ENCODE measurements around the gene SLC6A8. TPM values are rescaled to one million over a fixed set of nuclear protein-coding genes. Genes with fewer than 3 reads are reported as not detected.
A peak's percentile ranks its signal among the peaks of the same experiment; 100 is the strongest.

Gene SLC6A8
- total and polyA plus RNA-seq, 4 experiments from 2014 or later, result 0.11 to 1.4 (median 0.53) TPM

- H3K4me3 Mint-ChIP-seq, result no peak overlapping the region
- Histone ChIP-seq H3K36me3 (ENCODE audit: insufficient read depth, low read length) (no peaks in the 10 kb centered on the region), H3K4me1 (ENCODE audit: insufficient read depth, low read length) (peaks cover 5% of the 10 kb centered on the region), H3K27me3 (ENCODE audit: insufficient read depth, low read length) (no peaks in the 10 kb centered on the region), H3K4me3 (ENCODE audit: low read length in 2 of 2) (no peak overlapping the region), H3K9me3 (ENCODE audit: control insufficient read depth in 1 of 2, low read length in 2 of 2) (no peaks in the 10 kb centered on the region), H3K27ac (ENCODE audit: low read depth, low read length) (no peak overlapping the region)
- DNase-seq, result peak in 4 of 5 donors; percentile 29 to 56 (median 34)
- H3K36me3 Mint-ChIP-seq, result peaks cover 7 to 24% of the 10 kb centered on the region in 2 donors
- POLR2A ChIA-PET (ENCODE audit: partially characterized antibody), result no interaction called here
- H3K27me3 Mint-ChIP-seq, result no peaks in the 10 kb centered on the region
- H3K4me1 Mint-ChIP-seq, result peaks cover 2 to 9% (median 7%) of the 10 kb centered on the region in 4 donors
- CTCF ChIA-PET (ENCODE audit: partially characterized antibody), result interaction anchor here (1.4 to 1.7 kb wide), 2 partner anchors 8 to 22 kb away, joined by 3 to 5 read pairs; no protein-coding TSS in a partner anchor
- intact Hi-C loops (cut with micrococcal nuclease), result no loop called here
- H3K9me3 Mint-ChIP-seq, result no peaks in the 10 kb centered on the region
- H3K27ac Mint-ChIP-seq, result peak overlapping the region in 2 of 7 donors; percentile 10 to 13
Measured at GRCh38 chrX:153708415-153708814, 20.7 kb downstream of the SLC6A8 start.

GRCh38 chrX:153709726-153710674, 22.3 kb downstream of the SLC6A8 start:
- Histone ChIP-seq H3K27ac (ENCODE audit: low read depth, low read length) (no peak overlapping the region), H3K36me3 (ENCODE audit: insufficient read depth, low read length) (peaks cover 10% of the 10 kb centered on the region), H3K27me3 (ENCODE audit: insufficient read depth, low read length) (no peaks in the 10 kb centered on the region), H3K4me1 (ENCODE audit: insufficient read depth, low read length) (peaks cover 5% of the 10 kb centered on the region), H3K9me3 (ENCODE audit: control insufficient read depth in 1 of 2, low read length in 2 of 2) (no peaks in the 10 kb centered on the region), H3K4me3 (ENCODE audit: low read length in 2 of 2) (no peak overlapping the region)
- Mint-ChIP-seq H3K4me3 (no peak overlapping the region), H3K9me3 (no peaks in the 10 kb centered on the region), H3K4me1 (peaks cover 6 to 12% (median 7%) of the 10 kb centered on the region in 4 donors), H3K27ac (peak overlapping the region in 1 of 7 donors; percentile 17), H3K36me3 (peaks cover 16 to 23% of the 10 kb centered on the region in 2 donors), H3K27me3 (no peaks in the 10 kb centered on the region)
- ChIA-PET POLR2A (ENCODE audit: partially characterized antibody) (no interaction called here), CTCF (ENCODE audit: partially characterized antibody) (no interaction called here)
- intact Hi-C loops (cut with micrococcal nuclease), result no loop called here
- no peak for DNase-seq

GRCh38 chrX:153714256-153714655, 26.5 kb downstream of the SLC6A8 start:
- H3K9me3 Mint-ChIP-seq, result no peaks in the 10 kb centered on the region
- no peaks in the 10 kb centered on the region for H3K27me3 ChIP-seq (ENCODE audit: insufficient read depth, low read length)
- DNase-seq, result no peak
- H3K36me3 ChIP-seq (ENCODE audit: insufficient read depth, low read length), result peaks cover 24% of the 10 kb centered on the region
- H3K27ac Mint-ChIP-seq, result peak overlapping the region in 1 of 7 donors; percentile 3
- H3K27me3 Mint-ChIP-seq, result no peaks in the 10 kb centered on the region
- peaks cover 5 to 14% (median 9%) of the 10 kb centered on the region in 4 donors for H3K4me1 Mint-ChIP-seq
- H3K4me3 Mint-ChIP-seq, result no peak overlapping the region
- POLR2A ChIA-PET (ENCODE audit: partially characterized antibody), result interaction anchor here (1.1 kb wide), 1 partner anchor 9 kb away, joined by 3 read pairs; no protein-coding TSS in a partner anchor
- H3K27ac ChIP-seq (ENCODE audit: low read depth, low read length), result no peak overlapping the region
- no peaks in the 10 kb centered on the region for H3K4me1 ChIP-seq (ENCODE audit: insufficient read depth, low read length)
- H3K36me3 Mint-ChIP-seq, result peaks cover 18 to 39% of the 10 kb centered on the region in 2 donors
- H3K4me3 ChIP-seq (ENCODE audit: low read length in 2 of 2), result no peak overlapping the region
- CTCF ChIA-PET (ENCODE audit: partially characterized antibody), result interaction anchor here (0.7 to 0.9 kb wide), 2 partner anchors 47 to 123 kb away, joined by 3 to 5 read pairs; no protein-coding TSS in a partner anchor
- intact Hi-C loops (cut with micrococcal nuclease), result no loop called here
- H3K9me3 ChIP-seq (ENCODE audit: control insufficient read depth in 1 of 2, low read length in 2 of 2), result no peaks in the 10 kb centered on the region

- Histone ChIP-seq H3K27ac (ENCODE audit: low read depth, low read length) (no peak overlapping the region), H3K4me1 (ENCODE audit: insufficient read depth, low read length) (peaks cover 8% of the 10 kb centered on the region), H3K4me3 (ENCODE audit: low read length in 2 of 2) (no peak overlapping the region), H3K27me3 (ENCODE audit: insufficient read depth, low read length) (no peaks in the 10 kb centered on the region), H3K9me3 (ENCODE audit: control insufficient read depth in 1 of 2, low read length in 2 of 2) (no peaks in the 10 kb centered on the region), H3K36me3 (ENCODE audit: insufficient read depth, low read length) (peaks cover 38% of the 10 kb centered on the region)
- Mint-ChIP-seq H3K27ac (no peak overlapping the region), H3K4me1 (peaks cover 12 to 28% (median 14%) of the 10 kb centered on the region in 4 donors), H3K27me3 (no peaks in the 10 kb centered on the region), H3K36me3 (peaks cover 25 to 41% of the 10 kb centered on the region in 2 donors), H3K9me3 (no peaks in the 10 kb centered on the region), H3K4me3 (no peak overlapping the region)
- intact Hi-C loops (cut with micrococcal nuclease), result no loop called here
- POLR2A ChIA-PET (ENCODE audit: partially characterized antibody), result no interaction called here
- CTCF ChIA-PET (ENCODE audit: partially characterized antibody), result no interaction called here
- no peak for DNase-seq
Measured at GRCh38 chrX:153717445-153717844, 29.7 kb downstream of the SLC6A8 start.

- no peak overlapping the region for H3K27ac Mint-ChIP-seq
- H3K36me3 Mint-ChIP-seq, result peaks cover 17 to 35% of the 10 kb centered on the region in 2 donors
- H3K9me3 Mint-ChIP-seq, result no peaks in the 10 kb centered on the region
- no peak for DNase-seq
- Histone ChIP-seq H3K4me1 (ENCODE audit: insufficient read depth, low read length) (peaks cover 14% of the 10 kb centered on the region), H3K27ac (ENCODE audit: low read depth, low read length) (no peak overlapping the region), H3K9me3 (ENCODE audit: control insufficient read depth in 1 of 2, low read length in 2 of 2) (no peaks in the 10 kb centered on the region), H3K36me3 (ENCODE audit: insufficient read depth, low read length) (peaks cover 35% of the 10 kb centered on the region), H3K27me3 (ENCODE audit: insufficient read depth, low read length) (no peaks in the 10 kb centered on the region), H3K4me3 (ENCODE audit: low read length in 2 of 2) (no peak overlapping the region)
- intact Hi-C loops (cut with micrococcal nuclease), result no loop called here
- H3K4me1 Mint-ChIP-seq, result peaks cover 11 to 35% (median 17%) of the 10 kb centered on the region in 4 donors
- H3K27me3 Mint-ChIP-seq, result no peaks in the 10 kb centered on the region
- no peak overlapping the region for H3K4me3 Mint-ChIP-seq
- ChIA-PET CTCF (ENCODE audit: partially characterized antibody) (no interaction called here), POLR2A (ENCODE audit: partially characterized antibody) (no interaction called here)
Measured at GRCh38 chrX:153719238-153719637, 31.5 kb downstream of the SLC6A8 start.

GRCh38 chrX:153719701-153720100, 32.0 kb downstream of the SLC6A8 start:
- Mint-ChIP-seq H3K4me3 (peak overlapping the region in 1 of 8 donors; percentile 46), H3K27me3 (no peaks in the 10 kb centered on the region), H3K27ac (peak overlapping the region in 2 of 7 donors; percentile 2 to 43), H3K36me3 (peaks cover 15 to 35% of the 10 kb centered on the region in 2 donors), H3K9me3 (no peaks in the 10 kb centered on the region), H3K4me1 (peaks cover 11 to 35% (median 17%) of the 10 kb centered on the region in 4 donors)
- Histone ChIP-seq H3K27ac (ENCODE audit: low read depth, low read length) (no peak overlapping the region), H3K4me1 (ENCODE audit: insufficient read depth, low read length) (peaks cover 14% of the 10 kb centered on the region), H3K4me3 (ENCODE audit: low read length in 2 of 2) (no peak overlapping the region), H3K9me3 (ENCODE audit: control insufficient read depth in 1 of 2, low read length in 2 of 2) (no peaks in the 10 kb centered on the region), H3K27me3 (ENCODE audit: insufficient read depth, low read length) (no peaks in the 10 kb centered on the region), H3K36me3 (ENCODE audit: insufficient read depth, low read length) (peaks cover 30% of the 10 kb centered on the region)
- DNase-seq, result no peak
- POLR2A ChIA-PET (ENCODE audit: partially characterized antibody), result no interaction called here
- CTCF ChIA-PET (ENCODE audit: partially characterized antibody), result no interaction called here
- intact Hi-C loops (cut with micrococcal nuclease), result loop anchor here (5.0 to 10.0 kb wide), 2 partner anchors 32 to 105 kb away; partner anchors contain the start of gene SLC6A8

GRCh38 chrX:153722704-153723350, 35.1 kb downstream of the SLC6A8 start:
- CTCF ChIA-PET (ENCODE audit: partially characterized antibody), result no interaction called here
- peaks cover 15 to 44% (median 24%) of the 10 kb centered on the region in 4 donors for H3K4me1 Mint-ChIP-seq
- peak overlapping the region; percentile 71 for H3K27ac ChIP-seq (ENCODE audit: low read depth, low read length)
- H3K4me3 Mint-ChIP-seq, result peak overlapping the region; percentile 84 to 89 (median 87)
- no peaks in the 10 kb centered on the region for H3K27me3 Mint-ChIP-seq
- intact Hi-C loops (cut with micrococcal nuclease), result loop anchor here (5.0 to 10.0 kb wide), 2 partner anchors 36 to 108 kb away; partner anchors contain the start of gene SLC6A8
- H3K4me1 ChIP-seq (ENCODE audit: insufficient read depth, low read length), result peaks cover 40% of the 10 kb centered on the region
- peak overlapping the region; percentile 61 to 88 (median 84) for H3K27ac Mint-ChIP-seq
- H3K9me3 ChIP-seq (ENCODE audit: control insufficient read depth in 1 of 2, low read length in 2 of 2), result no peaks in the 10 kb centered on the region
- DNase-seq, result no peak
- peaks cover 6 to 19% of the 10 kb centered on the region in 2 donors for H3K36me3 Mint-ChIP-seq
- H3K9me3 Mint-ChIP-seq, result peaks cover 0 to under 1% (median 0%) of the 10 kb centered on the region in 8 donors
- POLR2A ChIA-PET (ENCODE audit: partially characterized antibody), result interaction anchor here (0.6 to 0.7 kb wide), 3 partner anchors 9 to 204 kb away, joined by 3 read pairs; no protein-coding TSS in a partner anchor
- H3K27me3 ChIP-seq (ENCODE audit: insufficient read depth, low read length), result no peaks in the 10 kb centered on the region
- H3K4me3 ChIP-seq (ENCODE audit: low read length in 2 of 2), result peak overlapping the region; percentile 17 to 63
- H3K36me3 ChIP-seq (ENCODE audit: insufficient read depth, low read length), result peaks cover 22% of the 10 kb centered on the region
